ENCODE data around the gene TMEM245. TPM values are rescaled to one million over a fixed set of nuclear protein-coding genes. Genes with fewer than 3 reads are reported as not detected.
A peak's percentile ranks its signal among the peaks of the same experiment; 100 is the strongest.

The TMEM245 gene
- total and polyA plus RNA-seq, 10 of the 15 experiments (the other 5 are each of a cell fraction or from before 2014, with no cell fraction given): 7.4 to 36.1 (median 19.0) TPM

- TF ChIP-seq, protein P1, sequence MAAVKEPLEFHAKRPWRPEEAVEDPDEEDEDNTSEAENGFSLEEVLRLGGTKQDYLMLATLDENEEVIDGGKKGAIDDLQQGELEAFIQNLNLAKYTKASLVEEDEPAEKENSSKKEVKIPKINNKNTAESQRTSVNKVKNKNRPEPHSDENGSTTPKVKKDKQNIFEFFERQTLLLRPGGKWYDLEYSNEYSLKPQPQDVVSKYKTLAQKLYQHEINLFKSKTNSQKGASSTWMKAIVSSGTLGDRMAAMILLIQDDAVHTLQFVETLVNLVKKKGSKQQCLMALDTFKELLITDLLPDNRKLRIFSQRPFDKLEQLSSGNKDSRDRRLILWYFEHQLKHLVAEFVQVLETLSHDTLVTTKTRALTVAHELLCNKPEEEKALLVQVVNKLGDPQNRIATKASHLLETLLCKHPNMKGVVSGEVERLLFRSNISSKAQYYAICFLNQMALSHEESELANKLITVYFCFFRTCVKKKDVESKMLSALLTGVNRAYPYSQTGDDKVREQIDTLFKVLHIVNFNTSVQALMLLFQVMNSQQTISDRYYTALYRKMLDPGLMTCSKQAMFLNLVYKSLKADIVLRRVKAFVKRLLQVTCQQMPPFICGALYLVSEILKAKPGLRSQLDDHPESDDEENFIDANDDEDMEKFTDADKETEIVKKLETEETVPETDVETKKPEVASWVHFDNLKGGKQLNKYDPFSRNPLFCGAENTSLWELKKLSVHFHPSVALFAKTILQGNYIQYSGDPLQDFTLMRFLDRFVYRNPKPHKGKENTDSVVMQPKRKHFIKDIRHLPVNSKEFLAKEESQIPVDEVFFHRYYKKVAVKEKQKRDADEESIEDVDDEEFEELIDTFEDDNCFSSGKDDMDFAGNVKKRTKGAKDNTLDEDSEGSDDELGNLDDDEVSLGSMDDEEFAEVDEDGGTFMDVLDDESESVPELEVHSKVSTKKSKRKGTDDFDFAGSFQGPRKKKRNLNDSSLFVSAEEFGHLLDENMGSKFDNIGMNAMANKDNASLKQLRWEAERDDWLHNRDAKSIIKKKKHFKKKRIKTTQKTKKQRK (IDR thresholded peaks at IDR 0.05; ENCODE audit: low read depth, low read length): no peak
- no peak for TF ChIP-seq ZNF24 (IDR thresholded peaks at IDR 0.05)
- TF ChIP-seq GATAD2B (conservative IDR thresholded peaks at IDR 0.05; ENCODE audit: low read depth): no peak
- 0 out of 2 replicates have a peak, but pooled peaks have one; percentile 14 for TF ChIP-seq MTA2 (IDR thresholded peaks at IDR 0.05; ENCODE audit: low read depth)
- no peak for TF ChIP-seq BRCA1 (IDR thresholded peaks at IDR 0.05; ENCODE audit: low read depth, low read length)
- no peak for TF ChIP-seq SIX5 (IDR thresholded peaks at IDR 0.05; ENCODE audit: low read depth, low read length, severe bottlenecking)
- no peak for TF ChIP-seq CHD4 (IDR thresholded peaks at IDR 0.05)
- TF ChIP-seq BACH1 (IDR thresholded peaks at IDR 0.05; ENCODE audit: borderline replicate concordance): no peak; the same call in 1 of the 2 replicates
- no peak for TF ChIP-seq ASH2L (IDR thresholded peaks at IDR 0.05; ENCODE audit: borderline replicate concordance, low read depth)
- peak; percentile 68; the same call in 1 of the 2 replicates for TF ChIP-seq MTA3 (IDR thresholded peaks at IDR 0.05; ENCODE audit: borderline replicate concordance, low read length)
- TF ChIP-seq RCOR1 (conservative IDR thresholded peaks at IDR 0.05; ENCODE audit: low read depth, low read length): no peak
- TF ChIP-seq, protein P2, sequence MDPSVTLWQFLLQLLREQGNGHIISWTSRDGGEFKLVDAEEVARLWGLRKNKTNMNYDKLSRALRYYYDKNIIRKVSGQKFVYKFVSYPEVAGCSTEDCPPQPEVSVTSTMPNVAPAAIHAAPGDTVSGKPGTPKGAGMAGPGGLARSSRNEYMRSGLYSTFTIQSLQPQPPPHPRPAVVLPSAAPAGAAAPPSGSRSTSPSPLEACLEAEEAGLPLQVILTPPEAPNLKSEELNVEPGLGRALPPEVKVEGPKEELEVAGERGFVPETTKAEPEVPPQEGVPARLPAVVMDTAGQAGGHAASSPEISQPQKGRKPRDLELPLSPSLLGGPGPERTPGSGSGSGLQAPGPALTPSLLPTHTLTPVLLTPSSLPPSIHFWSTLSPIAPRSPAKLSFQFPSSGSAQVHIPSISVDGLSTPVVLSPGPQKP (IDR thresholded peaks at IDR 0.05; ENCODE audit: low read depth, low read length): no peak
- TF ChIP-seq ZZZ3 (IDR thresholded peaks at IDR 0.05; ENCODE audit: control insufficient read depth, insufficient read length, low read depth): no peak
- TF ChIP-seq FOXK2 (IDR thresholded peaks at IDR 0.05): no peak
- TF ChIP-seq NFYB (IDR thresholded peaks at IDR 0.05; ENCODE audit: insufficient read depth, low read depth, low read length): no peak
- TF ChIP-seq NR2C2 (IDR thresholded peaks at IDR 0.05; ENCODE audit: borderline replicate concordance, control insufficient read depth, insufficient read length, low read depth): no peak
- no peak for TF ChIP-seq EGR1 (IDR thresholded peaks at IDR 0.05; ENCODE audit: borderline replicate concordance in 1 of 2, low read depth in 2 of 2, low read length in 2 of 2)
- TF ChIP-seq FOS (IDR thresholded peaks at IDR 0.05; ENCODE audit: borderline replicate concordance, extremely low read depth, insufficient read length): no peak
- TF ChIP-seq NBN (IDR thresholded peaks at IDR 0.05): no peak
Measured at GRCh38 chr9:109012009-109012875, 107.5 kb downstream of the TMEM245 start (continued).
